ENCODE measurements around the gene ROR1. TPM values are rescaled to one million over a fixed set of nuclear protein-coding genes. Genes with fewer than 3 reads are reported as not detected.

Gene ROR1
- total RNA-seq, 1 donor from 2014 or later, result 131 TPM

GRCh38 chr1:64062529-64062928 lies 288.7 kb downstream of the ROR1 start:
- H3K36me3 Mint-ChIP-seq (ENCODE audit: low read depth), result peaks cover 32% of the 10 kb centered on the region
- TF ChIP-seq CTCF (IDR thresholded peaks at IDR 0.05), result no peak
- H3K4me1 Mint-ChIP-seq (ENCODE audit: low read depth), result peaks cover 64% of the 10 kb centered on the region
- peaks cover 6% of the 10 kb centered on the region for H3K9me3 Mint-ChIP-seq (ENCODE audit: low read depth)
- no peak for DNase-seq (ENCODE audit: low spot score)
- H3K4me3 Mint-ChIP-seq (ENCODE audit: unreplicated experiment), result no peak overlapping the region
- no peaks in the 10 kb centered on the region for H3K27me3 Mint-ChIP-seq (ENCODE audit: low read depth)
- peak overlapping the region; percentile 58 for H3K27ac Mint-ChIP-seq (ENCODE audit: unreplicated experiment)

GRCh38 chr1:64062941-64063581 lies 289.2 kb downstream of the ROR1 start:
- H3K27ac Mint-ChIP-seq (ENCODE audit: unreplicated experiment), result peak overlapping the region; percentile 58

GRCh38 chr1:64065571-64065970 lies 291.8 kb downstream of the ROR1 start:
- Mint-ChIP-seq H3K4me3 (ENCODE audit: unreplicated experiment) (no peak overlapping the region), H3K36me3 (ENCODE audit: low read depth) (peaks cover 23% of the 10 kb centered on the region), H3K27me3 (ENCODE audit: low read depth) (no peaks in the 10 kb centered on the region), H3K4me1 (ENCODE audit: low read depth) (peaks cover 68% of the 10 kb centered on the region), H3K27ac (ENCODE audit: unreplicated experiment) (peak overlapping the region; percentile 69), H3K9me3 (ENCODE audit: low read depth) (no peaks in the 10 kb centered on the region)
- no peak for TF ChIP-seq CTCF (IDR thresholded peaks at IDR 0.05)
- no peak for DNase-seq (ENCODE audit: low spot score)

More at GRCh38 chr1:64062941-64063581, 289.2 kb downstream of the ROR1 start:
- Mint-ChIP-seq H3K4me3 (ENCODE audit: unreplicated experiment) (no peak overlapping the region), H3K4me1 (ENCODE audit: low read depth) (peaks cover 64% of the 10 kb centered on the region), H3K9me3 (ENCODE audit: low read depth) (peaks cover 6% of the 10 kb centered on the region), H3K27me3 (ENCODE audit: low read depth) (no peaks in the 10 kb centered on the region), H3K36me3 (ENCODE audit: low read depth) (peaks cover 27% of the 10 kb centered on the region)
- TF ChIP-seq CTCF (IDR thresholded peaks at IDR 0.05), result no peak
- no peak for DNase-seq (ENCODE audit: low spot score)

GRCh38 chr1:64072089-64072793 lies 298.4 kb downstream of the ROR1 start:
- Mint-ChIP-seq H3K4me1 (ENCODE audit: low read depth) (peaks cover 57% of the 10 kb centered on the region), H3K27ac (ENCODE audit: unreplicated experiment) (peak overlapping the region; percentile 61), H3K4me3 (ENCODE audit: unreplicated experiment) (no peak overlapping the region), H3K27me3 (ENCODE audit: low read depth) (no peaks in the 10 kb centered on the region), H3K36me3 (ENCODE audit: low read depth) (peaks cover 13% of the 10 kb centered on the region), H3K9me3 (ENCODE audit: low read depth) (no peaks in the 10 kb centered on the region)
- no peak for DNase-seq (ENCODE audit: low spot score)
- TF ChIP-seq CTCF (IDR thresholded peaks at IDR 0.05), result no peak

- H3K4me3 Mint-ChIP-seq (ENCODE audit: unreplicated experiment), result no peak overlapping the region
- H3K9me3 Mint-ChIP-seq (ENCODE audit: low read depth), result no peaks in the 10 kb centered on the region
- no peak for TF ChIP-seq CTCF (IDR thresholded peaks at IDR 0.05)
- peaks cover 13% of the 10 kb centered on the region for H3K36me3 Mint-ChIP-seq (ENCODE audit: low read depth)
- H3K27ac Mint-ChIP-seq (ENCODE audit: unreplicated experiment), result peak overlapping the region; percentile 49
- peaks cover 60% of the 10 kb centered on the region for H3K4me1 Mint-ChIP-seq (ENCODE audit: low read depth)
- no peaks in the 10 kb centered on the region for H3K27me3 Mint-ChIP-seq (ENCODE audit: low read depth)
- DNase-seq (ENCODE audit: low spot score), result no peak
These were observed 299.9 kb downstream of the ROR1 start for GRCh38 chr1:64073705-64074104.
